Embryonic facial prominence (tissue), 1 donor: ENCODE measurements around the gene CSF2.

Experiments
- DNase-seq: peaks from one replicate; pipeline ENCODE4 v3.0.0-alpha.2; 2016; ENCODE audit errors: extremely low spot score

The CSF2 gene

GRCh38 chr5:132073231-132074013 is at the start of gene CSF2:
TSS of gene CSF2 (plus strand) at chr5:132073789. CDS start at chr5:132073824, 35 bp downstream.
- no peak for DNase-seq

GRCh38 chr5:132024117-132024435 is 49.5 kb upstream of the CSF2 start:
- no peak for DNase-seq

- DNase-seq: no peak
Measured at GRCh38 chr5:132024789-132025402, 48.7 kb upstream of the CSF2 start.

GRCh38 chr5:132025403-132025971 is 48.1 kb upstream of the CSF2 start:
- no peak for DNase-seq

GRCh38 chr5:132026516-132027008 is 47.0 kb upstream of the CSF2 start:
- DNase-seq: no peak

- DNase-seq: no peak
Measured at GRCh38 chr5:132027027-132027426, 46.6 kb upstream of the CSF2 start.

- no peak for DNase-seq
Measured at GRCh38 chr5:132029609-132030330, 43.8 kb upstream of the CSF2 start.

- DNase-seq: no peak
Measured at GRCh38 chr5:132030610-132031009, 43.0 kb upstream of the CSF2 start.

GRCh38 chr5:132032196-132032595 is 41.4 kb upstream of the CSF2 start:
- no peak for DNase-seq

GRCh38 chr5:132033122-132033521 is 40.5 kb upstream of the CSF2 start:
- no peak for DNase-seq

GRCh38 chr5:132037353-132037752 is 36.2 kb upstream of the CSF2 start:
- no peak for DNase-seq

- no peak for DNase-seq
Measured at GRCh38 chr5:132044207-132044606, 29.4 kb upstream of the CSF2 start.

- no peak for DNase-seq
Measured at GRCh38 chr5:132046880-132047299, 26.7 kb upstream of the CSF2 start.

- no peak for DNase-seq
Measured at GRCh38 chr5:132049093-132049492, 24.5 kb upstream of the CSF2 start.

GRCh38 chr5:132049559-132049958 is 24.0 kb upstream of the CSF2 start:
- no peak for DNase-seq

GRCh38 chr5:132050136-132050535 is 23.5 kb upstream of the CSF2 start:
- no peak for DNase-seq

- no peak for DNase-seq
Measured at GRCh38 chr5:132050661-132051552, 22.7 kb upstream of the CSF2 start.

- DNase-seq: no peak
Measured at GRCh38 chr5:132052520-132052919, 21.1 kb upstream of the CSF2 start.

- DNase-seq: no peak
Measured at GRCh38 chr5:132053483-132053882, 20.1 kb upstream of the CSF2 start.

GRCh38 chr5:132054031-132054696 is 19.4 kb upstream of the CSF2 start:
- DNase-seq: no peak
